Aorta (tissue), 5 donors: ENCODE results near the gene SH3RF3. TPM values are rescaled to one million over a fixed set of nuclear protein-coding genes. Genes with fewer than 3 reads are reported as not detected.

Experiments
- ATAC-seq: fragments of 200-7000 bp; cut with Tn5 transposase; one replicate; pipeline ENCODE4 v1.9.1; 2022; ENCODE audit warnings: moderate library complexity; ENCODE audit not compliant: low FRiP score
- DNase-seq, 2 donors: peaks; one replicate each; pipeline ENCODE4 v3.0.0-alpha.2; 2020
- H3K27ac ChIP-seq, 2 donors: one replicate each; pipeline ENCODE4 v1.5.1; 2013; ENCODE audit warnings: low read length in 2 of 2, mild to moderate bottlenecking in 2 of 2, moderate library complexity in 2 of 2, control low read depth in 1 of 2, inconsistent platforms in 1 of 2, low read depth in 1 of 2
- H3K27me3 ChIP-seq, 2 donors: one replicate each; pipeline ENCODE4 v1.6.1; 2013; ENCODE audit warnings: control low read depth in 1 of 2, low read length in 1 of 2, mild to moderate bottlenecking in 1 of 2, moderate library complexity in 1 of 2; ENCODE audit not compliant: insufficient read depth in 2 of 2, control insufficient read depth in 1 of 2
- H3K36me3 ChIP-seq, 2 donors: one replicate each; pipeline ENCODE4 v1.6.1; 2013; ENCODE audit warnings: control low read depth in 1 of 2, low read length in 1 of 2, mild to moderate bottlenecking in 1 of 2; ENCODE audit not compliant: insufficient read depth in 2 of 2, control insufficient read depth in 1 of 2
- H3K4me1 ChIP-seq, 2 donors: one replicate each; pipeline ENCODE4 v1.6.1; 2013; ENCODE audit warnings: low read length in 2 of 2, control low read depth in 1 of 2, mild to moderate bottlenecking in 1 of 2, moderate library complexity in 1 of 2; ENCODE audit not compliant: insufficient read depth in 2 of 2, control insufficient read depth in 1 of 2
- H3K4me3 ChIP-seq, 2 donors: one replicate each; pipeline ENCODE4 v1.5.1; 2013; ENCODE audit warnings: low read length in 2 of 2, control low read depth in 1 of 2, mild to moderate bottlenecking in 1 of 2
- H3K9me3 ChIP-seq: one replicate; pipeline ENCODE4 v1.6.1; 2013; ENCODE audit warnings: mild to moderate bottlenecking, low read length; ENCODE audit not compliant: control insufficient read depth
- WGBS, 2 donors: extraction: QIAGEN DNeasy Blood & Tissue Kit; methylation state at CpG; one replicate each; pipeline ENCODE4 v1.1.7; 2013; 5-methylcytosine and 5-hydroxymethylcytosine counted together
- intact Hi-C, 2 donors: fragments of 100-400 bp; cut with DNase I; formaldehyde crosslinking; loops; one replicate each; pipeline versions ENCODE4 v1.14.2 to v1.15.0; 2022
- polyA plus RNA-seq, 2 donors: library from polyadenylated mRNA; stranded (reverse); fragments of 200-250 nt; gene quantifications; one replicate each; pipeline ENCODE4 v1.2.3, GENCODE V29; 2013
- total RNA-seq, 2 donors: library from RNA; stranded (reverse); fragmentation: NEBNext Ultra II Directional; extraction: Animal tissue kit (Norgen Biotek cat#: 25700); gene quantifications; one replicate each; pipeline ENCODE4 v1.2.1, GENCODE V29; 2021
- donor health status: healthy with polysubstance abuse.
- donor health status: Bipolar disorder and iron deficiency.
- donor health status: DM: no; HTN: no; CAD: no.
- donor health status: DM: no; HTN: no; CAD: no.
- donor health status: DM: yes; HTN: yes; CAD: no.

The SH3RF3 gene
- total and polyA plus RNA-seq, 4 donors, result 3.1 to 24.4 (median 18.0) TPM

GRCh38 chr2:109129921-109130722, 1.1 kb downstream of the SH3RF3 start:
- no peaks in the 10 kb centered on the region for H3K27me3 ChIP-seq
- intact Hi-C loops, result loop anchor here (2.0 to 5.0 kb wide), 6 partner anchors 35 to 367 kb away; no protein-coding TSS in a partner anchor
- ATAC-seq (peak; percentile 5), DNase-seq (peak; percentile 72 to 82)
- H3K27ac ChIP-seq, result peak overlapping the region; percentile 1 to 46
- peak overlapping the region; percentile 58 to 81 for H3K4me3 ChIP-seq
- H3K9me3 ChIP-seq, result no peaks in the 10 kb centered on the region
- no peaks in the 10 kb centered on the region for H3K36me3 ChIP-seq
- 1 to 2% methylated on average over 47 to 56 of the region's 56 CpGs for WGBS, 2 donors
- H3K4me1 ChIP-seq, result peaks cover 0 to 3% of the 10 kb centered on the region in 2 donors

GRCh38 chr2:109130723-109130995, 1.7 kb downstream of the SH3RF3 start:
- ATAC-seq (no peak), DNase-seq (no peak)
- 3 to 6% methylated on average over 5 of the region's 5 CpGs for WGBS, 2 donors
- Histone ChIP-seq H3K27me3 (no peaks in the 10 kb centered on the region), H3K4me3 (peak overlapping the region; percentile 58 to 81), H3K27ac (peak overlapping the region; percentile 1 to 46), H3K4me1 (peaks cover 0 to 6% of the 10 kb centered on the region in 2 donors), H3K36me3 (no peaks in the 10 kb centered on the region), H3K9me3 (no peaks in the 10 kb centered on the region)
- intact Hi-C loops, result loop anchor here in 1 of 2 donors (5.0 kb wide), 2 partner anchors 37 to 72 kb away; no protein-coding TSS in a partner anchor

- intact Hi-C loops, result loop anchor here in 1 of 2 donors (5.0 kb wide), 2 partner anchors 36 to 71 kb away; no protein-coding TSS in a partner anchor
These were observed 2.8 kb downstream of the SH3RF3 start for GRCh38 chr2:109131777-109132176.

GRCh38 chr2:109132626-109133025, 3.6 kb downstream of the SH3RF3 start:
- DNase-seq, result no peak
- no peaks in the 10 kb centered on the region for H3K9me3 ChIP-seq
- no peaks in the 10 kb centered on the region for H3K36me3 ChIP-seq
- ATAC-seq, result no peak
- peaks cover 0 to 6% of the 10 kb centered on the region in 2 donors for H3K4me1 ChIP-seq
- H3K27ac ChIP-seq, result no peak overlapping the region
- H3K4me3 ChIP-seq, result no peak overlapping the region
- no peaks in the 10 kb centered on the region for H3K27me3 ChIP-seq
- intact Hi-C loops, result loop anchor here in 1 of 2 donors (5.0 kb wide), 2 partner anchors 35 to 70 kb away; no protein-coding TSS in a partner anchor

More at GRCh38 chr2:109131777-109132176, 2.8 kb downstream of the SH3RF3 start:
- Histone ChIP-seq H3K27ac (no peak overlapping the region), H3K4me1 (peaks cover 0 to 6% of the 10 kb centered on the region in 2 donors), H3K27me3 (no peaks in the 10 kb centered on the region), H3K36me3 (no peaks in the 10 kb centered on the region), H3K4me3 (no peak overlapping the region), H3K9me3 (no peaks in the 10 kb centered on the region)
- WGBS, 2 donors, result 25 to 31% methylated on average over 4 of the region's 4 CpGs
- no peak for ATAC-seq
- DNase-seq, result no peak

- Histone ChIP-seq H3K27ac (no peak overlapping the region), H3K4me1 (peaks cover 0 to 6% of the 10 kb centered on the region in 2 donors), H3K36me3 (no peaks in the 10 kb centered on the region), H3K27me3 (no peaks in the 10 kb centered on the region), H3K4me3 (no peak overlapping the region), H3K9me3 (no peaks in the 10 kb centered on the region)
- WGBS, 2 donors, result 65% methylated on average over 3 of the region's 3 CpGs
- no peak for DNase-seq
- intact Hi-C loops, result loop anchor here in 1 of 2 donors (5.0 kb wide), 2 partner anchors 34 to 69 kb away; no protein-coding TSS in a partner anchor
- no peak for ATAC-seq
These were observed 4.7 kb downstream of the SH3RF3 start for GRCh38 chr2:109133746-109134145.

- Histone ChIP-seq H3K4me1 (peaks cover 0 to 6% of the 10 kb centered on the region in 2 donors), H3K27ac (no peak overlapping the region), H3K36me3 (no peaks in the 10 kb centered on the region), H3K27me3 (no peaks in the 10 kb centered on the region), H3K4me3 (no peak overlapping the region), H3K9me3 (no peaks in the 10 kb centered on the region)
- no peak for ATAC-seq
- DNase-seq, result peak in 1 of 2 donors; percentile 50
- 78 to 80% methylated on average over 8 of the region's 8 CpGs for WGBS, 2 donors
- intact Hi-C loops, result loop anchor here in 1 of 2 donors (5.0 kb wide), 2 partner anchors 32 to 67 kb away; no protein-coding TSS in a partner anchor
These were observed 5.8 kb downstream of the SH3RF3 start for GRCh38 chr2:109134741-109135358.

GRCh38 chr2:109135359-109136197, 6.6 kb downstream of the SH3RF3 start:
- H3K4me1 ChIP-seq, result peaks cover 0 to 6% of the 10 kb centered on the region in 2 donors
- no peak overlapping the region for H3K4me3 ChIP-seq
- H3K36me3 ChIP-seq, result no peaks in the 10 kb centered on the region
- H3K27me3 ChIP-seq, result no peaks in the 10 kb centered on the region
- DNase-seq (peak in 1 of 2 donors; percentile 43), ATAC-seq (no peak)
- intact Hi-C loops, result no loop called here
- no peak overlapping the region for H3K27ac ChIP-seq
- no peaks in the 10 kb centered on the region for H3K9me3 ChIP-seq
- 17 to 20% methylated on average over 17 of the region's 17 CpGs for WGBS, 2 donors

GRCh38 chr2:109136542-109136941, 7.5 kb downstream of the SH3RF3 start:
- intact Hi-C loops, result no loop called here
- no peaks in the 10 kb centered on the region for H3K36me3 ChIP-seq
- DNase-seq (peak in 1 of 2 donors; percentile 25), ATAC-seq (no peak)
- no peak overlapping the region for H3K27ac ChIP-seq
- no peaks in the 10 kb centered on the region for H3K9me3 ChIP-seq
- WGBS, 2 donors, result 90% methylated on average over 7 of the region's 7 CpGs
- H3K27me3 ChIP-seq, result no peaks in the 10 kb centered on the region
- H3K4me3 ChIP-seq, result no peak overlapping the region
- peaks cover 0 to 6% of the 10 kb centered on the region in 2 donors for H3K4me1 ChIP-seq
